ENCODE measurements around the gene LAMC1. TPM values are rescaled to one million over a fixed set of nuclear protein-coding genes. Genes with fewer than 3 reads are reported as not detected.

The LAMC1 gene
- total RNA-seq, 1 donor from 2014 or later = 162 TPM

GRCh38 chr1:183191833-183192232, 168.6 kb downstream of the LAMC1 start:
- no peak for TF ChIP-seq CTCF (conservative IDR thresholded peaks at IDR 0.05; ENCODE audit: low read depth, low read length)
- DNase-seq (ENCODE audit: low read depth) = no peak
- H3K4me3 ChIP-seq (ENCODE audit: low read depth, low read length) = no peak overlapping the region

- no peak for TF ChIP-seq CTCF (conservative IDR thresholded peaks at IDR 0.05; ENCODE audit: low read depth, low read length)
- no peak for DNase-seq (ENCODE audit: low read depth)
- H3K4me3 ChIP-seq (ENCODE audit: low read depth, low read length) = no peak overlapping the region
Observed at GRCh38 chr1:183193963-183194525, 170.8 kb downstream of the LAMC1 start.

- no peak overlapping the region for H3K4me3 ChIP-seq (ENCODE audit: low read depth, low read length)
- TF ChIP-seq CTCF (conservative IDR thresholded peaks at IDR 0.05; ENCODE audit: low read depth, low read length) = no peak
- no peak for DNase-seq (ENCODE audit: low read depth)
Observed at GRCh38 chr1:183194527-183195141, 171.4 kb downstream of the LAMC1 start.

- TF ChIP-seq CTCF (conservative IDR thresholded peaks at IDR 0.05; ENCODE audit: low read depth, low read length) = no peak
- no peak for DNase-seq (ENCODE audit: low read depth)
- H3K4me3 ChIP-seq (ENCODE audit: low read depth, low read length) = no peak overlapping the region
Observed at GRCh38 chr1:183195142-183195574, 171.9 kb downstream of the LAMC1 start.

Other genes starting within 250 kb of the LAMC1 start
- 0.06 and 0.36 TPM in 2 replicates for gene NPL, start 233.6 kb upstream of the LAMC1 start, total RNA-seq
- 154 and 202 TPM in 2 replicates for gene DHX9, start 184.1 kb upstream of the LAMC1 start, total RNA-seq
- gene SHCBP1L, start 70.3 kb upstream of the LAMC1 start, total RNA-seq = 0.17 and 0.80 TPM in 2 replicates
- gene LAMC2, start 162.8 kb downstream of the LAMC1 start, total RNA-seq = 255 and 382 TPM in 2 replicates